ENCODE measurements around the gene JAKMIP2.

- TF ChIP-seq, protein P1, sequence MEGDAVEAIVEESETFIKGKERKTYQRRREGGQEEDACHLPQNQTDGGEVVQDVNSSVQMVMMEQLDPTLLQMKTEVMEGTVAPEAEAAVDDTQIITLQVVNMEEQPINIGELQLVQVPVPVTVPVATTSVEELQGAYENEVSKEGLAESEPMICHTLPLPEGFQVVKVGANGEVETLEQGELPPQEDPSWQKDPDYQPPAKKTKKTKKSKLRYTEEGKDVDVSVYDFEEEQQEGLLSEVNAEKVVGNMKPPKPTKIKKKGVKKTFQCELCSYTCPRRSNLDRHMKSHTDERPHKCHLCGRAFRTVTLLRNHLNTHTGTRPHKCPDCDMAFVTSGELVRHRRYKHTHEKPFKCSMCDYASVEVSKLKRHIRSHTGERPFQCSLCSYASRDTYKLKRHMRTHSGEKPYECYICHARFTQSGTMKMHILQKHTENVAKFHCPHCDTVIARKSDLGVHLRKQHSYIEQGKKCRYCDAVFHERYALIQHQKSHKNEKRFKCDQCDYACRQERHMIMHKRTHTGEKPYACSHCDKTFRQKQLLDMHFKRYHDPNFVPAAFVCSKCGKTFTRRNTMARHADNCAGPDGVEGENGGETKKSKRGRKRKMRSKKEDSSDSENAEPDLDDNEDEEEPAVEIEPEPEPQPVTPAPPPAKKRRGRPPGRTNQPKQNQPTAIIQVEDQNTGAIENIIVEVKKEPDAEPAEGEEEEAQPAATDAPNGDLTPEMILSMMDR (IDR thresholded peaks at IDR 0.05) = no peak
- TF ChIP-seq POLR2AphosphoS5 (IDR thresholded peaks at IDR 0.05; ENCODE audit: insufficient read depth in 1 of 2, low read depth in 1 of 2) = no peak
- TF ChIP-seq POLR2A (IDR thresholded peaks at IDR 0.05) = no peak
Observed at GRCh38 chr5:147565524-147565923, 217.0 kb downstream of the JAKMIP2 start.
